ENCODE results near the gene VPS13D.

Gene VPS13D

DNA sequence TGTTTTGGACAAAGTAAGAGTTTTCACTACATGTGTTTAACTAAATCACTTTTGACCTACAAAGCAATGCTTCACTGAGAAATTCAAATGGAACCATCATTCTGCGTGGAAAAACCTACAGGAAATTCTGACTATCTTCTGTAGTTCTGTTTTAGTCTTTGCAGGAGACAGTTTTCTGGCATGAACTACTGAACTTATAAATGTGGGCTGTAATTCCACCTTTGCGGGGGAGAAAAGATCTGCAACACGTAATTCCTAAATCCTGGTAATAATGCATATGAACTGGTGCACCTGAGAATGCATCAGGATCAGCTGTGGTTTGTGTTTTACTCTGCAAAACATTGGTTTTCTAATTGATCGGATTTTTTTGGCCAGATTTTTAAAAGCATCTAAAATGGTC, 106.0 kb downstream of the VPS13D start:
- Histone ChIP-seq H3K4me1 (ENCODE audit: insufficient read depth, low read length) (no peaks in the 10 kb centered on the region), H3K27ac (ENCODE audit: low read length) (no peak overlapping the region), H3K4me3 (ENCODE audit: low read depth in 1 of 2, low read length in 2 of 2) (no peak overlapping the region), H3K79me2 (ENCODE audit: insufficient read depth, low read length) (no peaks in the 10 kb centered on the region), H3K36me3 (ENCODE audit: insufficient read depth, low read length) (peaks cover 48% of the 10 kb centered on the region), H2AFZ (ENCODE audit: low read depth, low read length) (no peak overlapping the region), H3K4me2 (ENCODE audit: insufficient read depth, low read length) (no peak overlapping the region), H3K27me3 (ENCODE audit: insufficient read depth, low read length, poor library complexity) (no peaks in the 10 kb centered on the region), H3K9ac (ENCODE audit: low read depth, low read length) (no peak overlapping the region), H3K9me3 (ENCODE audit: insufficient read depth, low read length, severe bottlenecking) (no peaks in the 10 kb centered on the region), H4K20me1 (ENCODE audit: insufficient read depth, low read length) (no peaks in the 10 kb centered on the region)
- DNase-seq (no peak), ATAC-seq (ENCODE audit: insufficient read depth, low read depth) (no peak)
- TF ChIP-seq, protein P1, sequence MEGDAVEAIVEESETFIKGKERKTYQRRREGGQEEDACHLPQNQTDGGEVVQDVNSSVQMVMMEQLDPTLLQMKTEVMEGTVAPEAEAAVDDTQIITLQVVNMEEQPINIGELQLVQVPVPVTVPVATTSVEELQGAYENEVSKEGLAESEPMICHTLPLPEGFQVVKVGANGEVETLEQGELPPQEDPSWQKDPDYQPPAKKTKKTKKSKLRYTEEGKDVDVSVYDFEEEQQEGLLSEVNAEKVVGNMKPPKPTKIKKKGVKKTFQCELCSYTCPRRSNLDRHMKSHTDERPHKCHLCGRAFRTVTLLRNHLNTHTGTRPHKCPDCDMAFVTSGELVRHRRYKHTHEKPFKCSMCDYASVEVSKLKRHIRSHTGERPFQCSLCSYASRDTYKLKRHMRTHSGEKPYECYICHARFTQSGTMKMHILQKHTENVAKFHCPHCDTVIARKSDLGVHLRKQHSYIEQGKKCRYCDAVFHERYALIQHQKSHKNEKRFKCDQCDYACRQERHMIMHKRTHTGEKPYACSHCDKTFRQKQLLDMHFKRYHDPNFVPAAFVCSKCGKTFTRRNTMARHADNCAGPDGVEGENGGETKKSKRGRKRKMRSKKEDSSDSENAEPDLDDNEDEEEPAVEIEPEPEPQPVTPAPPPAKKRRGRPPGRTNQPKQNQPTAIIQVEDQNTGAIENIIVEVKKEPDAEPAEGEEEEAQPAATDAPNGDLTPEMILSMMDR (IDR thresholded peaks at IDR 0.05; ENCODE audit: borderline replicate concordance, extremely low read depth, low read length, poor library complexity, severe bottlenecking) = no peak
- no peak for TF ChIP-seq EZH2 (IDR thresholded peaks at IDR 0.05; ENCODE audit: borderline replicate concordance, low read depth, low read length, severe bottlenecking)

DNA sequence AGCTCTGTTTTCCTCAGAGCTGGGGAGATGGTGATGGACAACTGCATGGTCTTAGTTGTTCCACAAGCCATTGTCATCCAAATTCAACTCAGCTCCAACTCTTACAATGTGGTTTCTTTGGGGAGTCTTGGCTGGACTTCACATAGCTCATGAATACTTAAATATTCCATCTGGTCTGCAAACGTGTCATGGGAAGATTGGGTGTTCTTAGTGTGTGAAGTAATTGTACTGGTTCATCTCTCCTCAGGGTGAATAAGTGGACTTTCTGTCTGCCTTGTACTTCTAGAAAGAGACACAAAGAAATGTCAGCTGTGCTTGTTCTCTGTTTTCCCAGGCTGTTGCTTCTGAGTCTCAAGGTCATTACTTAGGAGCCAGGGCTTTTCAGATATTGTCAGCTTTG, 106.6 kb downstream of the VPS13D start:
- Histone ChIP-seq H2AFZ (ENCODE audit: low read depth, low read length) (no peak overlapping the region), H3K27ac (ENCODE audit: low read length) (no peak overlapping the region), H3K36me3 (ENCODE audit: insufficient read depth, low read length) (peaks cover 47% of the 10 kb centered on the region), H3K9ac (ENCODE audit: low read depth, low read length) (no peak overlapping the region), H3K4me3 (ENCODE audit: low read depth in 1 of 2, low read length in 2 of 2) (no peak overlapping the region), H3K79me2 (ENCODE audit: insufficient read depth, low read length) (no peaks in the 10 kb centered on the region), H3K4me2 (ENCODE audit: insufficient read depth, low read length) (no peak overlapping the region), H4K20me1 (ENCODE audit: insufficient read depth, low read length) (no peaks in the 10 kb centered on the region), H3K4me1 (ENCODE audit: insufficient read depth, low read length) (no peaks in the 10 kb centered on the region), H3K9me3 (ENCODE audit: insufficient read depth, low read length, severe bottlenecking) (no peaks in the 10 kb centered on the region), H3K27me3 (ENCODE audit: insufficient read depth, low read length, poor library complexity) (no peaks in the 10 kb centered on the region)
- TF ChIP-seq, protein P1 (IDR thresholded peaks at IDR 0.05; ENCODE audit: borderline replicate concordance, extremely low read depth, low read length, poor library complexity, severe bottlenecking) = no peak
- TF ChIP-seq EZH2 (IDR thresholded peaks at IDR 0.05; ENCODE audit: borderline replicate concordance, low read depth, low read length, severe bottlenecking) = no peak
- no peak for ATAC-seq (ENCODE audit: insufficient read depth, low read depth)
- DNase-seq = no peak

DNA sequence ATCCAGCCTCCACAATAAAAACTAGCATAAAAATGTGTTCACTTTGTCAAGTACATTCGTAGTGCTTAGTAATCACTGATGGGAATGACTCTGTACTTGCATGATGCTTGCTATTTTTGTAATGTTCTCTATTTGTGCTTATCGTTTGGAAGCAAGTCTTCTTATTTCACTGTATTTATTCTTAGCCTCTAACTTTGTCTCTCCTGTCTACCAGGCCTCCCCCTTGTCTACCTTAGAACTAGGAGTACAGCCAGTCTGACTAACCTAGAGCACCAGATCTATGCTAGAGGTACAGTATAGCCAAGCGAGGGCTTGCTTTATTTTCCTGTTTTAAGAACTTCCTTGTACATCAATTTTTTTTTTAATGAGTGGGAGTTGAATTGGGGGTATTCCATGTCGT, 108.2 kb downstream of the VPS13D start:
- peaks cover 48% of the 10 kb centered on the region for H3K36me3 ChIP-seq (ENCODE audit: insufficient read depth, low read length)

More for the DNA sequence above, 108.2 kb downstream of the VPS13D start:
- Histone ChIP-seq H2AFZ (ENCODE audit: low read depth, low read length) (no peak overlapping the region), H3K9ac (ENCODE audit: low read depth, low read length) (no peak overlapping the region), H3K4me1 (ENCODE audit: insufficient read depth, low read length) (no peaks in the 10 kb centered on the region), H3K4me2 (ENCODE audit: insufficient read depth, low read length) (no peak overlapping the region), H3K4me3 (ENCODE audit: low read depth in 1 of 2, low read length in 2 of 2) (no peak overlapping the region), H3K79me2 (ENCODE audit: insufficient read depth, low read length) (no peaks in the 10 kb centered on the region), H3K9me3 (ENCODE audit: insufficient read depth, low read length, severe bottlenecking) (no peaks in the 10 kb centered on the region), H3K27ac (ENCODE audit: low read length) (no peak overlapping the region), H4K20me1 (ENCODE audit: insufficient read depth, low read length) (no peaks in the 10 kb centered on the region), H3K27me3 (ENCODE audit: insufficient read depth, low read length, poor library complexity) (no peaks in the 10 kb centered on the region)
- TF ChIP-seq, protein P1 (IDR thresholded peaks at IDR 0.05; ENCODE audit: borderline replicate concordance, extremely low read depth, low read length, poor library complexity, severe bottlenecking) = no peak
- no peak for TF ChIP-seq EZH2 (IDR thresholded peaks at IDR 0.05; ENCODE audit: borderline replicate concordance, low read depth, low read length, severe bottlenecking)
- DNase-seq (no peak), ATAC-seq (ENCODE audit: insufficient read depth, low read depth) (no peak)
